NCI-H2171 (cell line): Measurements from ENCODE around the gene IFIT2.
"Not testable (repeated sequence)": the region's sequence is repeated elsewhere in the genome, so short reads cannot be mapped to it uniquely, and the experiment has no call there.

ENCODE experiments used
- DNase-seq: peaks from one replicate; lab custom pipeline; 2025; lab: John Stamatoyannopoulos, UW

The IFIT2 gene, protein sequence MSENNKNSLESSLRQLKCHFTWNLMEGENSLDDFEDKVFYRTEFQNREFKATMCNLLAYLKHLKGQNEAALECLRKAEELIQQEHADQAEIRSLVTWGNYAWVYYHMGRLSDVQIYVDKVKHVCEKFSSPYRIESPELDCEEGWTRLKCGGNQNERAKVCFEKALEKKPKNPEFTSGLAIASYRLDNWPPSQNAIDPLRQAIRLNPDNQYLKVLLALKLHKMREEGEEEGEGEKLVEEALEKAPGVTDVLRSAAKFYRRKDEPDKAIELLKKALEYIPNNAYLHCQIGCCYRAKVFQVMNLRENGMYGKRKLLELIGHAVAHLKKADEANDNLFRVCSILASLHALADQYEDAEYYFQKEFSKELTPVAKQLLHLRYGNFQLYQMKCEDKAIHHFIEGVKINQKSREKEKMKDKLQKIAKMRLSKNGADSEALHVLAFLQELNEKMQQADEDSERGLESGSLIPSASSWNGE

DNA sequence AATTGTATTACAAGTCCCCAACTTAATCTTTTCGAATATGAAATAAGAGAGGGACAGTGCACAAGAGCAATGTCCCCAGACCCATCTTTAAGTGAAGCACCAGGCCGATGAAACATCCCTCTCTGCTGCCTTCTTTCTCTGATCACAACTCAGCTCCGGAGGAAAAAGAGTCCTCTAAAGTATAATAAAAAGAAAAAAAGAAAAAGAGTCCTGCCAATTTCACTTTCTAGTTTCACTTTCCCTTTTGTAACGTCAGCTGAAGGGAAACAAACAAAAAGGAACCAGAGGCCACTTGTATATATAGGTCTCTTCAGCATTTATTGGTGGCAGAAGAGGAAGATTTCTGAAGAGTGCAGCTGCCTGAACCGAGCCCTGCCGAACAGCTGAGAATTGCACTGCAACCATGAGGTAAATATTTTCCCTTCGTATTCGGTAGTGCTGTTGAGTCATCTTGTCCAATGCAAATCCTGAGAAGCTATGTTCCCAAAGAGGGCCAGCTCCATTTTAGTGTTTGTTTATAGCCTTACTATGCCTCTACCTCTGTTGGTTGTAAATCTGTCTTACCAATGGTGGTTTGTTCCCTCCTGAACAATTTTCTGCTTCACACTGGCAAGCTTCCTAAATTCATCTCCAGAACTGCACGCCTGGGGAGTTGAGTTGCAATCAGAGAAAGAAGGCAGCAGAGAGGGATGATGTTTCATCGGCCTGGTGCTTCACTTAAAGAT lies at the start of gene IFIT2:
Gene IFIT2 (plus strand): TSS at position 326 of the 725 bp plus-strand sequence. CDS start 78 bp downstream, at position 404.
- no peak for DNase-seq

DNA sequence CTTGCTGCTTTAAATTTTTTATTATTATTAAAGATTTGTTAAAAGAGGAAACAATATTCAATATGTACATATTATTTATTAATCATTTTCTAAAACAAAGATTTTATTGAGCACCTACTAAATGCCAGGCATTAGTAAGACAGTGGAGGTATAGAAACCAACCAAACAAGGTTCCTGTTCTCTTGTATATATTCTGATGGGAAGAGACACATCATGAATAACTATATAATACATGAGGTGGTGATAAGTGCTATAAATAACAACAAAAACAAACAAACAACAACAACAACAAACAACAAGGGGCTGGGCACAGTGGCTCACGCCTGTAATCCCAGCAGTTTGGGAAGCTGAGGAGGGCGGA lies 49.6 kb upstream of the IFIT2 start:
- no peak for DNase-seq

DNA sequence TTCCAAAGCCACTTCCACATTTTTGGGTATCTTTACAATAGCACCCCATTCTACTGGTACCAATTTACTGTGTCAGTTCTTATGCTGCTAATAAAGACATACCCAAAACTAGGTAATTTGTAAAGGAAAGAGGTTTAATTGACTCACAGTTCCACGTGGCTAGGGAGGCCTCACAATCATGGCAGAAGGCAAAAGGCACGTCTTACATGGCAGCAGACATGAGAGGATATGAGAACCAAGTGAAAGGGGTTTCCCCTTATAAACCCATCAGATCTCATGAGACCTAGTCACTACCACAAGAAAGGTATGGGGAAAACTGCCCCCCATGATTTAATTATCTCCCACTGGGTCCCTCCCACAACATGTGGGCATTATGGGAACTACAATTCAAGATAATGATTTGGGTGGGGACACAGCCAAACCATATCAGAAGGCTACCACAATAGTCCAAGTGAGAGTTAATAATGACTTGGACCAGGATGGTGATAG lies 46.7 kb upstream of the IFIT2 start:
- DNase-seq: not testable (repeated sequence)

DNA sequence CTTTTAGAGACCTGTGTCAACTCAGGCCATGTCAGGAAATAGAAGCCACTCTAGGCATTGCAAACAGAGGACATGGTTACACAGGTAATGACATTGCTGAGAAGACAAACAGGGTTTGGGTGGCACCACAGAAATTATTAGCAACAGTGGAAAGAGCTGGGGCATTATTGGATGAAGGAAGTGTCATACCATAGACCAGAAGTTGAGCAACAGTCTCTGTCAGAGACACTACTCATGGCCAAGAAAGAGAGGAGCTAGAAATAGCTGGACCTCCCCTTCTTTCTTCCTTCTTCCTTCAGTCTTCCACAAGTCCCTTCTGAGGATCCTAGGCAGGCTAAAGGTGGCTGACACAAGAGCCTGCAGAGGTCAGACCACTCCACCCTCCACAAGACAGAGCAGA lies 46.1 kb upstream of the IFIT2 start:
- DNase-seq: no peak

DNA sequence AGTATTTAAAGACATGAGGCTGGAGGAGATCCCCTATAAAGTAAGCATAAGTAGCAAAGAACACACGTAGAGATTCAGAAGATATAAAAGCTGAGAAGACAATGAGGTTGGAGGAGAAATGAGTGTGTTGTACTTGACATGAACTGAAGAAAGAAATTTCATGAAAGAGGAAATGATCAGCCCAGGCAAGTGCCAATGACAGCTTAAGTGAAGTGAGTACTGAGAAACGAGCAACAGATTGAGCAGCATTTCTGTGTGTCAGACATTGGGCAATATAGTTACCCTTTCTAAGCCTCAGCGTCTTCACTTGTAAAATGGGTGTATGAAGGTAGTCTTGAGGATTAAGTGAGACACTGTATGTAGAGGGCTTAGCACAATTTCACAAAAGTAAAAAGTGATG lies 45.5 kb upstream of the IFIT2 start:
- no peak for DNase-seq

DNA sequence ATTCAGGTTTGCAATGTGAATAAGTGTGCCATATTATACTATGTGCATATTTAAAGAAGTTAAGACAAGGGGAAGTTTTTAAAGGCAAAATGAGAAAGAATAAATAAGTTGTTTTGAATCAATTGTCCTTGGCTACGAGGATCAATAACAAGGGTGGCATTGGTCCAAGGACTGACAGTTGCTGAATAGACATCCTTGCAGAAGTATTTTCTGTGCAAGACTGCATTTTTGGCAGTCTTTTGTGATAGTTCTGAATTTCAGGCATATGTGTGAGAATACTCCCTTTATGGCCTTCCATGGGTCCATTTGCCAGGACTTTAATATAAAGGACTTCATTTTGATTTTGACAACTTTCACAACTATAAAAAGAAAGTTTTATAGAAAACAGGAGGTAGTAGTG lies 44.9 kb upstream of the IFIT2 start:
- DNase-seq: no peak

DNA sequence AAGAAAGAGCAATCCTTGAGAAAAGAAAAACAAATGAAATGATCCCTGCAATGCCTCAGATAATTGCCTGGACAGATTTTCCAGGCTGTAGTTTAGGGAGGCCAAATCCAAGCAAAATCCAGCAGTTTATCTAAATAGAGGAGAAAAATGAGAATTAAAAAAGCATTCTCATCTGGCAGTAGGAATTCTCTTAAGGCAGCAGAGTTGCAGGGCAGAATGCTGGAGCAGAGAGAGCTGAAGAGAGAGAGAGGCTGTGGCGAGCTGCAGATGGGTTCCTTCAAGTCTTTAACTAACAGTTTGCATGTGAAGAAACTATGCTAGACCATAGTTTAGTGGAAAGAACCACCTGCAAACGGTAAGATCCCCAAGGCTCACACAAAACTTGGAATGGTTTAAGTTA lies 44.3 kb upstream of the IFIT2 start:
- DNase-seq: no peak

DNA sequence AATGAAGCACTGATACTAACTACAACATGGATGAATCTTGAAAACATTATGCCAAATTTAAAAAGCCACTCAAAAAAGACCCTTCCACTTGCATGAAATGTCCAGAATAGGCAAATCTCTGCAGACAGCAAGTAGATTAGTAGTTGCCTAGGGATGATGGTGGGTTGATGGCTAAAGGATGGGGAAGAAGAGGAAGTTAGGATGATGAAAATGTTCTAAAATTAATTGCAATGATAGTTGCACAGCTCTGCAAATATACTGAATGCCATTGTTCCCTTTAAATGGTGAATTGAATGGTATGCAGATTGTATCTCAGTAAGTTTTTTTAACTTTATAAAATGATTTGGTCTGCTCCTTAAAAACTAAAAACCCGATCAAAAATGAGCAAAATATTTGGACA lies 43.0 kb upstream of the IFIT2 start:
- DNase-seq: no peak

DNA sequence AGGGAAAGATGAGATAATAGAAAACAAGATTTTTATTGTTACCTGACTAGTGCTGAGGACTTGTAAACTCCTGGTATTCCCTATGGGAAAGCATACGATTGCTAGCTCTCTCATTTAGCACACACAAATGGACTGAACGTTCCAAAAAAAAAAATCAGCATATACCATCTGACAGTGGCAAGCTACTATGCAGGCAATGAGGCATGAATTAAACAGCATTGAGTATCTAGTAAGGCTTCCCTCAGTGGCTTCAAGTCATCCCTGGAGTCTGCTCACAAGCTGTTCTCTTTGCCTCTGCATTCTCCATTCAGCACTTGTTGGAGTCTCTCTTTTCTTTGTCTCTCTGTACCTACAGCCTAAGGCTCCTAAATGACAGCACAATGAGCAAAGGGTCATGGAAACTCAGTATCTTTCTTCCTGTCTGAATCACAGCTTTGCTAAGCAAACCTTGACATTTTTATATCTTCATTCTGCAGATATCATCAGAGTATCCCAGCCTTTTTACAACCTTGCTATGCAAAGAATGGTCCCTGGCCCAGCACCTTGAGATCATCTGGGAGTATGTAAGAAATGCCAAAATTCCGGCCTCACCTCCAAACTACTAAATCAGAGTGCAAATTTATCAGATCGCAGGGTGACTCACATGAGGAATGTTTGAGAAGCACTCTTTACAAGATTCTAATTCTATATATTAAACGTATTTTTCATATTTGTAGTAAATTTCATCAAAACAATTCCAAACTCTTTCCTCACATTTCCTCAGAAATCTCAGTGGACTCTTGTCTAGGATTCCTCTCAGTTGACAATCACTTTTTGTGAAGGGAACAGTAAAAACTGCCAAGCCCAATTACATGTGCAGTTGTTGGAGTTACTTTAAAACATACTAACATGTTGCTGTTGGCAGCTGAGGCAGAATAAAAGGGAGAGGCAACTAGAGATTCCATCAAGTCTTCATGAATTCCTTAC lies 39.5 kb upstream of the IFIT2 start:
- DNase-seq: peak; percentile 33

DNA sequence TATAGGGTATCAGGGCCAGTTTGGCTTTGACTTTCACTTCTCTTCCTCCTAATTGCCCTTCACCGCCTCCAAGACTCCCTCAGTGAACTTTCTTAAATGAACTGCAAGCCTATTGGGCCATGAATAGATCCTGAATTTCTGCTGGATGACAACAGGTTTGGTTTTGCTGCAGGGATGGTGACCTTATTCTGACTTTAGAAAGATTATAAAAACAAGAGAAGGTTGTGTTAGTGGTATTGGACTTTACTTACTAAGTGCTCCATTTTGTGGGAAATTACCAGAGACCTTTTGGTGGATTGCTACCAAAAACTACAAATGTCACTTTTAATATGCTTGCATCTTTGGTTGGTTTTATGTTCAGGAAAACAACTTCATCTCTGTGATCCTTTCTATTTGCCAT lies 38.8 kb upstream of the IFIT2 start:
- no peak for DNase-seq

DNA sequence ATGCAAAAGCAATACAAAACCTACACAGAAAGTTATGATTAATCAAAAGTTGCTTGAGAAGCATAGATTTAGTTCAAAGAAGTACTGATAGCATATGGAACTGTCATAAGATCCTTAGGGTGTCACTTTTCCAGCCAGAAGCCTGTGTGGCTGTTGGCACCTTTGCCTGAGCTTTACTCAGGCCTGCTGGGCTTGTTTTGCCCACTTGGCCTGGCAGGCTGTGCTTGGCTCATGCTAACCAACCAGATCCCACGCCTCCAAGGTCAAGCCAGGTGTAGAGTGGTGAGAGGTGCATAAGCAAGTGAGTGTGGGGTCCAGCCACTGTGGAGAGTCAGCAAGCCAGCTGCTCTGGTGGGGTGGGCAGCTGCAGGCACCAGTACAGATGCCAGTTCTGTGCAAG lies 38.3 kb upstream of the IFIT2 start:
- no peak for DNase-seq

DNA sequence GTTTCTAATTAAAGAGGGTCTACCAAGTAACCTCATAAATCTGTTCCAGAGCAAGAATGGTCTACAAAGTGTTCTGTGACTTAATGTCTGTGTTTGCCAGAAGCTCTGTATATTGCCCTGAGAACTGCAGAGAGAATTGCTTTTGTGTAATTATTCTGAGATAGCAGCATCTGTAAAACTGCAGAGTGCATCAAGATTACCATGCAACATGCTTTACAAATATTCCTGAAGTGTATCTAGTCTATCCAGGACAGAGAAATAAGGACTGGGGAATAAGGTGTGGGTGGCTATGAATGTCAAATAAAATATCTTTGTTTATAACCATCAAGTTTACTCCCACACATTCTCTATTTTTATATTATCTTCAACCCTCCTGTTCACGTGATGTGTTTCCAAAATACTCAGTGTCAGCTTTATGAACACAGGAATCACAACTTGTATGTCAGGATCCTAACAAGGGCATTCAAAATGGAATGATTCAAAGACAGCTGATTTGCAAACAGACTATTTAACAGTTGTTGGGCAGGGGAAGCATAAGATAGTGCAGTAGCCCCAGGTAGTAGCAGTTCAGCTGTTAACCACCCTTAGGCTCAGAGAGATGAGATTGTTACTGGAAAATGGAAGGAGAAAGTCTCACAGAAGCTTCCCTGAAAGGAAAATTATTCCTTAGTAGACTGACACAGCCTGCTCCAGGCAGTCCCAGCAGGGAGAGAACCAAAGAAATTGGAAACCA lies 35.0 kb upstream of the IFIT2 start:
- no peak for DNase-seq

DNA sequence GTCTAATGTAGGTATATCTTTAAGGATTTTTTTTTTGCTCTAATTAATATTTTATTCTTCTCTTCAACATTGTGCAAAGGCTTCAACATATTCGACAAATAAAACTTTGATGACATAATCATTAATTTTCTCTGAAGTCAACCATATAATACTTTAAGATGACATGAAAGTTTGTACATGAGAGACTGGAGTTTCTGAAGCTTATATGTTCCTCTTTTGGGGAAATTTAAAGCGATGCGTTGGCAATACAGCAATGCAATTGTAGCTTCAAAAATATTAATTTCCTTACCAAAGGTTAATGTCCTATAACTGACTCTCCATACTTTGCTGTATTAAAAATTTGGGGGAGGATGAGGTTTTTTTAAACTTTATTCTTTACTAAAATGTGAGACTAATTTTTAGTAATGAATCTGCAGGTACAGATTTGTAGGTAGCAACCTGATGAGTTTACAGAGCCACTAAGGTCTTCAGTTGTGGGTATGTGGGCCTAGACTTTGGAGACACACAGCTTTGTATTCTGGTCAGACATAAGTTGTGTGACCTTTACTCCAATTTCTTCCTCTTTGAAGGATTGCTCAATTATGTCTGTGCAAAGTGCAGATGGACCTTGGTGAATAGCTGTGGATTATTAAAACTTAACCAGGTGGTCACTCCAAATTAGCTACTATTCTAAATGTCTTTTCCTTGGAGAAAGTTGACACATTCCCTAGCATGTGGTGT lies 32.3 kb upstream of the IFIT2 start:
- no peak for DNase-seq

DNA sequence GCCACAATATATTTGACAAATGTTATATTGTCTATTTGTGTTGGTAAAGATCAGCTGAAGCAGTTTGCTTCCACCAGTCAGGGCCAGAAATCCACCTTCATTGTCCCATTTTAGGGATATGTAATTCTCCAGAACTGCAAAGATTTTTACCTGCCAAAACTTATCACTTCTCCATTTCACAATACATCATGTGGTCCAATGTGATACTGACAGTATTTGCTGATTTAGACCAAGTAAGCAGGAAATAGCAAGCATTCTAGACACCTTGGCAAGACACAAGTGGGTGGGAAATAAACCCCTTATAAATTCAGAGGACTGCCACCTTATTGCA lies 31.7 kb upstream of the IFIT2 start:
- no peak for DNase-seq

DNA sequence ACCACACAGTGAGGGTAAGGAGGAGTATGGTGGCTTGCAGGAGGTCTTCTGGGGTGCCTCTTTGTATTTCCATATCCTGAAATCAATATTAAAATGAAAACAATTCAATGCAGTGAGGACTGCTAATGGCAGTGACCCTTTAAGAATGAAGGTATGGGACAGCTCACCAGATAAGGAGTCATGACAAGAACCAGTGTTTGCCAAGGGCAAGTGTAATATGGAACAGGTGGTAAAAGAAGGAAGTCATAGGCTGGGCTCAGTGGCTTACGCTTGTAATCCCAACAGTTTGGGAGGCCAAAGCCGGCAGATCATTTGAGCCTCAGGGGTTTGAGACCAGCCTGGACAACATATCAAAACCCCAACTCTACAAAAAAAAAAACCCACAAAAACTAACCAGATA lies 30.3 kb upstream of the IFIT2 start:
- no peak for DNase-seq

DNA sequence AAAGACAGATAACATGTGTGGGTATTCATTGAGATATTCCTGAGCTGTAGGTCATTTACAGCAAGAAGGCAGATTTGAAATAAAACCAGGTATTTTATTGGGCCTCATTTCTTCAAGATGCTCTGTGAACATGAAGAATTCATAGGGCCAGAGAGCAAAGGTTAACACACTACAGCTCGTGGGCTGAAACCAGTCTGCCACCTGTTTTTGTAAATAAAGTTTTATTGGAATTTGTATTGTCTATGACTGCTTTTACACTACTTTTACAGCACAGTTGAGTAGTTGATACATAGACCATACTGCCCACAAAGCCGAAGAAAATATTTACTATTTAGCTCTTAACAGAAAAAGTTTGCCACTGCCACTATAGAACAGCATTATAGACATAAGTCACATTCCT lies 28.2 kb upstream of the IFIT2 start:
- no peak for DNase-seq

DNA sequence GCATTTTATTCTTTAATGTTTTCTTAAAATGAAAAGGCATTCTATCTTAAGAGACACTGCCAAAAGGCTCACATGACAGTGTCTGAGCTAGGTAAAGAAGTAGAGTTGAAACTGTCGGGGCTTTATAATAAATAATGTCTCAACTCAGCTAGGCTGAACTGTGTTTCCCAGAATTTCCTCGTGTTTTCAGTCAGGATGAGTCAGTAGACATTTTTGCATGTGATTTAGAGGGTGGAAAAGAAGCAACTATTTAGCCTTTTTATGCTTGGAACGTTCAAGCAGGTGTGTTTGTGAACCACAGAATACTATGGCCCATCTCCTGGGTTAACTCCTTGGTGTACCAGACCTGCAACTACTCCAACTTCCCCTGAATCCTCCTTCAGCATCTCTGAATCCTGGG lies 26.9 kb upstream of the IFIT2 start:
- DNase-seq: no peak

DNA sequence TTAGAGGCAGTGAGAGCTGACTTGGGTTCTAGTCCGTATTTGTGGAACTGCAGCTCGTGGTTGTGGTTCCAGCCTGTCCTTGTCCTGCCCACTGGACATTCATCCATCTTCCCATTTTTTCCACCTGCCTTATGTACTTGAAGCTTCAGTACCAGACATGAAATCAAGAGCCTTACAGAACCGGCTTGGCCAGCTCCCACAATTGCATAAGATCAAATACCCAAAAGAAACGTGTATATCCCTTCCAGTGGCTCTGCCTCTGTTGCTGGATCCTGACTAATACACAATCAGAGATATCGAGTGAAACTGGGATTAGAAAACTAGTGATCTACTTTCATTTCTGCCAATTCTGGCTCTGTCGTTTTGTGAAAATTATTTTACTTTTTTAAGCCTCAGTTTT lies 26.5 kb upstream of the IFIT2 start:
- DNase-seq: no peak

DNA sequence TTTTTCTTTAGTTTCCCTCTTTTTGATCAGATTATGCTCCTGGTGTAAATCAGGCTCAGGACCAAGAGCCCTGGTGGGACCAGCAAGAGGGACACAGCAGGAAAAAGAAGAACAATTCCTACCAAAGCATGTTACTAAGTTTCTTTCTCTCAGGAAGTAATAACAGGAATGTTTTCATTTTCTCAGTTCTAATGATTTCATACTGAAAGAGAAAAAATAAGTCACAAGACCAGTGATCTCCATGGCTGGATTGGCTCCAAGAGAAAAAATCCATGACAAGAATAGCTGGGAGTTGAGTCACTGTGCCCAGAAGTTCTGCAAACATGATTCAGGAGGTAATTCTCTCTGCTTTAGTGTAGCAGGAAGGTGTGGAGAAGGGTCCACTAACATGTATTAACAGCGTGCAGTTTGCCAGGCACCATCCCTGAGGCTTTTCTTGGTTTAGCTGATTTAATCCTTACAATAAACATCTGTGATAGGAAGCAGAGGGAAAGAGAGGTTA lies 23.8 kb upstream of the IFIT2 start:
- DNase-seq: no peak

DNA sequence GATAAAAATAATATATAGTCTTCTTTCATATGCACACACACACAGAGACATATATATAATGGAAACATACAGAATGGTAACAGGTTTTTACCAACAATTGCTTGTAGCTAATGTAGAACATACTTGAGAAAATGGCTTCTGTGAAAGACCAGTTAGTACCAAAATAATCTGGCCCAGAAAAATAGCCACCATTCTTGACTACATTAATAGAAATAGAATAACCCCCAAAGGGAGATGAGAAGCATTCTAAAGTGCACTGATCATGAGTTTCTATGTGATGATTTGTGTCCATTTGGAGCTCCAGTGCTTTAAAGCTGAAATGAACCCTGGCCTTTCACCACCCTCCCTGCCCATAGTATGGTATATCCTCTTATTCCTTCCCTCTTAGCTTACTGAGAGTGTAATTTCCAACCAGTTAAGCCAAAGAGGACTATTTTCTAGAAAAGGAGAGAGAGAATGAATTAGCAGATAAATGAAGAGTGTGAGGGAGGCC lies 22.9 kb upstream of the IFIT2 start:
- no peak for DNase-seq

DNA sequence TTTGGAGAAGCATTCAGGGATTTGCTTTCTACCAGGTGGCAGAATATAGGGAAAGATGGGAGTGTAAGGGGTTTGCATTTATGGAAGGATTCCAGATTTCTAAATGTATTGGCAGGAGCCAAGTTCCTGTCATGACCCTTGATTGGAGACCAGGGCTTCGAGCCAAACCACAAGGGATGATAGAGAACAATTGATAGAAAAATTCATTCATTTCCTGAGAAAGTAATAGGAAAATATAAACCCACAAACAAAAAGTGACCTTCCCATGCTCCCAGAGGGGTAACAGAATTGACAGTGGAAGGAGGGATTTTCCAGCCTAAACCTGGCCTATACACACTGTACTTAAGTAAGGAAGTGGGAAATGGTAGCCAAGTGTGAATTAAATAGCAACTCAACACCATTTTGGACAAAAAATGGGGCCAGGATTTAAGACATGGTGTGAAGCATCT lies 22.4 kb upstream of the IFIT2 start:
- DNase-seq: no peak
